ENCODE results near the gene POPDC2. TPM values are rescaled to one million over a fixed set of nuclear protein-coding genes. Genes with fewer than 3 reads are reported as not detected.

POPDC2 gene, protein sequence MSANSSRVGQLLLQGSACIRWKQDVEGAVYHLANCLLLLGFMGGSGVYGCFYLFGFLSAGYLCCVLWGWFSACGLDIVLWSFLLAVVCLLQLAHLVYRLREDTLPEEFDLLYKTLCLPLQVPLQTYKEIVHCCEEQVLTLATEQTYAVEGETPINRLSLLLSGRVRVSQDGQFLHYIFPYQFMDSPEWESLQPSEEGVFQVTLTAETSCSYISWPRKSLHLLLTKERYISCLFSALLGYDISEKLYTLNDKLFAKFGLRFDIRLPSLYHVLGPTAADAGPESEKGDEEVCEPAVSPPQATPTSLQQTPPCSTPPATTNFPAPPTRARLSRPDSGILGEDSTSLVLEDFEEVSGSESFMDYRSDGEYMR
- 10 to 100 TPM in 1 of 2 donors, 1 to 10 TPM in 1; 8.7 to 26.5 TPM for total RNA-seq

DNA sequence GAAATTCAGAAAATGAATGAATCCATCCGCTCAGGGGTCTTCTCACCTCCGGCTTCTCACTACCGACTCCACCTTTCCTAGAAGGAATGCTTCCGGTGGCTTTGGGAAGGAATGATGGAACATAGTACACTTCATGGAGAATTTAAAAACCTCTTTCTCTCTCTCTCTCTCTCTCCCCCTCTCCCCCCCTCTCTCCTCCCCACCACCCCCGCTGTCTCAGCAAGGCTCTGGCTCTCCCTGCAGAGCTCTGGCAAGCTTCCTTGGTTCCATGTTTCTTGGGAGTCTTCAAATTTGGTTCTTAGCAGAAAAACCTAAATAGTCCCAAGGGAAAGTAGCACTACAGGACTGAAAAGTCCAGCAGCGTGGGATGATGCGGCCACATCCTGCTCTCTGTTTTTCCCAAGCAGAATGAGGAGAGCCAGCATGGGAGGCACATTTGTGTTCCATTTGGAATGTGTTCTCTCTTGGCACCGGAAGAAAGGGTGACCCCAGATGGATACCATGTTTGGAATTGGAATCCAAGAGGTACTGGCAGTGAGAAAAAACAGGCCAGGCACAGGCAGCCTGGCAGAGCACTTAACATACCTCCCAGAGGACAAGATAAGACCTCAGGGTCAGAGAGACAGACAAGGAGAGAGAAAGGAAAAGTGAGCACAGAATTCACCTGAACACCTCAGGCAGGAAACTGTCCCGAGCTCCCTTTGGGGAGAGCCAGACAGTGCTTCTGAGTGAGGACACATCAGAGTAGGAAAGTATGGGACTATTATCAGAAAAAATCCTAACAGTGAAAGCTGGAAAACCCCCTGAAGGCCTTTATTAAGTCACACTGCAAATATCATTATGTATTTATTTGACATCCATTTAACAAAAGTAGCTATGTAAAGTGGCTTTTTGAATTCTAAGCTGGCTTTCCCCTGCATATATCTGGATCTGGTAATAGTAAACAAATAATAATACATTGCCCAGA, at the start of gene POPDC2:
POPDC2 (minus strand) TSS at position 116 of the 967 bp plus-strand sequence. CDS start 166 bp downstream, outside the sequence.
- peak within 1 kb of the TSS in 1 of 2 donors; percentile 4 for H3K4me3 ChIP-seq
- TF ChIP-seq, protein P1, sequence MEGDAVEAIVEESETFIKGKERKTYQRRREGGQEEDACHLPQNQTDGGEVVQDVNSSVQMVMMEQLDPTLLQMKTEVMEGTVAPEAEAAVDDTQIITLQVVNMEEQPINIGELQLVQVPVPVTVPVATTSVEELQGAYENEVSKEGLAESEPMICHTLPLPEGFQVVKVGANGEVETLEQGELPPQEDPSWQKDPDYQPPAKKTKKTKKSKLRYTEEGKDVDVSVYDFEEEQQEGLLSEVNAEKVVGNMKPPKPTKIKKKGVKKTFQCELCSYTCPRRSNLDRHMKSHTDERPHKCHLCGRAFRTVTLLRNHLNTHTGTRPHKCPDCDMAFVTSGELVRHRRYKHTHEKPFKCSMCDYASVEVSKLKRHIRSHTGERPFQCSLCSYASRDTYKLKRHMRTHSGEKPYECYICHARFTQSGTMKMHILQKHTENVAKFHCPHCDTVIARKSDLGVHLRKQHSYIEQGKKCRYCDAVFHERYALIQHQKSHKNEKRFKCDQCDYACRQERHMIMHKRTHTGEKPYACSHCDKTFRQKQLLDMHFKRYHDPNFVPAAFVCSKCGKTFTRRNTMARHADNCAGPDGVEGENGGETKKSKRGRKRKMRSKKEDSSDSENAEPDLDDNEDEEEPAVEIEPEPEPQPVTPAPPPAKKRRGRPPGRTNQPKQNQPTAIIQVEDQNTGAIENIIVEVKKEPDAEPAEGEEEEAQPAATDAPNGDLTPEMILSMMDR (IDR thresholded peaks at IDR 0.05), result no peak
- TF ChIP-seq POLR2AphosphoS5 (IDR thresholded peaks at IDR 0.05) (no peak), POLR2A (IDR thresholded peaks at IDR 0.05) (no peak)
- no peaks in the 10 kb centered on the region for H3K36me3 ChIP-seq
- peak within 1 kb of the TSS; percentile 31 to 49 for H3K27ac ChIP-seq
- intact Hi-C loops (cut with DNase I), result loop anchor here (5.0 kb wide), 1 partner anchor 83 kb away; the partner anchor contains the start of gene ADPRH
- H3K4me1 ChIP-seq (replicated peaks), result no peaks in the 10 kb centered on the region
- H3K9me3 ChIP-seq, result no peaks in the 10 kb centered on the region
- DNase-seq (ENCODE audit: low spot score), result no peak
- 61% methylated on average over 9 of the region's 9 CpGs for WGBS
- no peaks in the 10 kb centered on the region for H3K27me3 ChIP-seq (replicated peaks; ENCODE audit: insufficient read depth)

- Histone ChIP-seq H3K4me3 (peak overlapping the region; percentile 40 to 47), H3K27me3 (replicated peaks; ENCODE audit: insufficient read depth) (no peaks in the 10 kb centered on the region), H3K36me3 (no peaks in the 10 kb centered on the region), H3K27ac (peak overlapping the region; percentile 46 to 56), H3K4me1 (replicated peaks) (no peaks in the 10 kb centered on the region), H3K9me3 (no peaks in the 10 kb centered on the region)
- no peak for DNase-seq (ENCODE audit: low spot score)
- intact Hi-C loops (cut with DNase I), result no loop called here
- WGBS, result 17% methylated on average over 8 of the region's 8 CpGs
- no peak for TF ChIP-seq POLR2A (IDR thresholded peaks at IDR 0.05)
- TF ChIP-seq POLR2AphosphoS5 (IDR thresholded peaks at IDR 0.05), result no peak
- TF ChIP-seq, protein P1 (IDR thresholded peaks at IDR 0.05), result no peak
Measured at GRCh38 chr3:119703820-119704531, 43.6 kb upstream of the POPDC2 start.

DNA sequence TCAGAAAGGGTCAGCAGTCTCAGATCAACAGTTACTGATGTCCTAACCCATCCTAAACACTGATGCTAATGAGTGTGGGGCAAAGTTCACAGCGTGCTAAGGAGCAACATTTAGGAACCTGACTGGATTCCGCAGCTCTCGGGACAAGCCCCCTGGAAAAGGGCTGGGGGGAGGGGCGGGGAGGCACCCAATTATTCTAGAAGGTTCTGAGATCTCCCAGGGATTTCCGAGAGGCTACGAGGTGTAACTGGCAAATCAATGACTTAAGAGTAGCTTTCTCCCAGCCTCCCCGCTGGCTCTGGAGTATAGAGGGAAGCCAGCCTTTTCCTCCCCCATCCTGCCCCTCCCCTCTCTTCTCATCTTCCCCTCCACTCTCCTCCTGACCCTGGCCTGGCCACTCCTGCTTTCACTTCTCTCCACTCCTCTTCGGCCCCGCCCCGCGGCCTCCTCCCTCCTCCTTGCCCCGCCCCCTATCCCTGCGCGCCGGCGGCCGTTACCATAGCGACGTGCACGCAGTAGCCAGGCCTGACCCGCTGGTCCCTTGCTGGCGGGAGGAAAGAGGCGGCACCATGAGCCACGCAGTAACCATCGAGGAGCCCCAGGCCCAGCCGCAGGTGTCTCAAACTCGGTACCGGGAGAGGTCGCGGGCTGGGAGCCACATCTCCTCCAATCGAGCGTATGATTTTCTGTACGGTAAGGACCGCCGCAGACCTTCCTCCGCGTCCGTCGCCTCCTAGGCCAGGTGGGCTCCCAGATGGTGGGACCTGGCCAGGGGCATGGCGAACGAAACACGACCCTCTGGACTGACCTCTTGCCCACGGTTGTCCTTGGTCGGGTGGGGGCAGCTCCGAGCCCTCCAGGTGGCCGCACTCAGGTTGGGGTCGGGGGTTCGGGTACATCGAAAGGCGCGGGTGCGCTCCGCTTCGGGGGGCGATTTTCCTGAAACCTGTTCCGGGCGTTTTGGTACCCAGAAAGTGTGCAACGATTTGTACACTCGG, 42.4 kb upstream of the POPDC2 start, which contains the start of gene CFAP91:
CFAP91 (plus strand) TSS at position 493 of the 998 bp plus-strand sequence; CDS start at position 570, 77 bp downstream.
- Histone ChIP-seq H3K4me1 (replicated peaks) (no peaks in the 10 kb centered on the region), H3K4me3 (peak within 1 kb of the TSS; percentile 40 to 47), H3K27me3 (replicated peaks; ENCODE audit: insufficient read depth) (no peaks in the 10 kb centered on the region), H3K9me3 (no peaks in the 10 kb centered on the region), H3K27ac (peak within 1 kb of the TSS; percentile 46 to 56), H3K36me3 (no peaks in the 10 kb centered on the region)
- DNase-seq (ENCODE audit: low spot score), result peak; percentile 96
- intact Hi-C loops (cut with DNase I), result no loop called here
- TF ChIP-seq, protein P1 (IDR thresholded peaks at IDR 0.05), result no peak
- peak; percentile 75 for TF ChIP-seq POLR2AphosphoS5 (IDR thresholded peaks at IDR 0.05)
- WGBS, result 4% methylated on average over 59 of the region's 59 CpGs
